K562 (cell line): ENCODE measurements around the gene ZMIZ1. TPM values are rescaled to one million over a fixed set of nuclear protein-coding genes. Genes with fewer than 3 reads are reported as not detected.

ENCODE experiments used
- CTCF ChIP-seq, 3 experiments: IDR thresholded peaks in 2 of 3; conservative IDR thresholded peaks in 1 of 3; 2 replicates each; pipeline ENCODE4 v1.5.1; 2011 to 2012; ENCODE audit warnings: low read length in 3 of 3, mild to moderate bottlenecking in 3 of 3, control low read depth in 2 of 3, improper control_type of control experiment in 1 of 3, inconsistent platforms in 1 of 3, low read depth in 1 of 3, mixed read lengths in 1 of 3, moderate library complexity in 1 of 3; ENCODE audit not compliant: insufficient read depth in 2 of 3
- E2F6 ChIP-seq, 2 experiments: IDR thresholded peaks; 2 replicates each; pipeline ENCODE4 v1.6.1; 2011; ENCODE audit warnings: borderline replicate concordance in 1 of 2, control low read depth in 1 of 2, low read depth in 1 of 2, low read length in 1 of 2, mild to moderate bottlenecking in 1 of 2, mixed read lengths in 1 of 2, moderate library complexity in 1 of 2; ENCODE audit not compliant: insufficient read depth in 1 of 2, insufficient read length in 1 of 2, poor library complexity in 1 of 2, severe bottlenecking in 1 of 2; ENCODE audit errors: extremely low read depth in 1 of 2
- NR2C1 ChIP-seq, 2 experiments: fragments of 450-650 bp; IDR thresholded peaks; 2 replicates each; pipeline ENCODE4 v1.6.1; 2017; ENCODE audit warnings: mild to moderate bottlenecking in 2 of 2, antibody characterized with exemption in 1 of 2, inconsistent platforms in 1 of 2, missing compliant biosample characterization in 1 of 2, missing genetic modification characterization in 1 of 2
- PCBP1 ChIP-seq: fragments of 200-400 bp; formaldehyde crosslinking; IDR thresholded peaks from 2 replicates; pipeline ENCODE4 v1.6.1; 2018; ENCODE audit warnings: mild to moderate bottlenecking, low read depth, low read length; ENCODE audit not compliant: poor library complexity, severe bottlenecking
- POLR2B ChIP-seq: fragments of 450-650 bp; IDR thresholded peaks from 2 replicates; pipeline ENCODE4 v1.6.1; 2018; ENCODE audit warnings: low read depth; ENCODE audit not compliant: partially characterized antibody
- POLR2G ChIP-seq: fragments of 200-400 bp; formaldehyde crosslinking; IDR thresholded peaks from 2 replicates; pipeline ENCODE4 v1.6.1; 2017; ENCODE audit warnings: low read depth, mild to moderate bottlenecking, antibody characterized with exemption, low read length, moderate library complexity
- SIN3A ChIP-seq, 2 experiments: fragments of 150-350 bp in 1 of 2; IDR thresholded peaks; 2 replicates each; pipeline ENCODE4 v1.6.1; 2011 to 2016; ENCODE audit warnings: borderline replicate concordance in 2 of 2, low read depth in 2 of 2, low read length in 2 of 2, mild to moderate bottlenecking in 2 of 2, moderate library complexity in 2 of 2; ENCODE audit not compliant: control insufficient read depth in 1 of 2
- THAP12 ChIP-seq: fragments of 250-450 bp; sonication (Bioruptor Pico); IDR thresholded peaks from 2 replicates; pipeline ENCODE4 v1.9.0; 2021; ENCODE audit warnings: mild to moderate bottlenecking, inconsistent platforms
- THRA ChIP-seq: fragments of 450-650 bp; IDR thresholded peaks from 2 replicates; pipeline ENCODE4 v1.6.1; 2017; ENCODE audit warnings: mild to moderate bottlenecking, moderate library complexity
- ZFPM2 ChIP-seq: fragments of 250-450 bp; sonication (Bioruptor Pico); IDR thresholded peaks from 2 replicates; pipeline ENCODE4 v1.5.1; 2022; ENCODE audit warnings: mild to moderate bottlenecking
- ZNF76 ChIP-seq: fragments of 250-450 bp; sonication (Bioruptor Pico); IDR thresholded peaks from 2 replicates; pipeline ENCODE4 v1.4.0; 2020; ENCODE audit warnings: mild to moderate bottlenecking, moderate library complexity, borderline replicate concordance
- polyA plus RNA-seq, 8 experiments: library from polyadenylated mRNA; depleted of rRNA in 4 of 8; stranded (reverse) in 5 of 8; unstranded in 3 of 8; fragments of >200 nt; fragmentation: Nextera tagmentation in 2 of 8; fragmentation: Illumina TruSeq in 1 of 8; extraction: Ambion mirVana in 2 of 8; extraction: Trizol in 1 of 8; gene quantifications; 2 replicates each; pipeline versions ENCODE4 v1.2.1 to v1.2.3, GENCODE V29; 2011 to 2014; ENCODE audit warnings: inconsistent platforms in 1 of 8, missing spikeins in 1 of 8
- total RNA-seq, 7 experiments: library from RNA; depleted of rRNA in 6 of 7; stranded (reverse); fragments of >200 nt in 6 of 7; fragmentation: Illumina TruSeq in 2 of 7; extraction: Trizol in 2 of 7; gene quantifications; 2 replicates each; pipeline versions ENCODE4 v1.2.1 to v1.2.3, GENCODE V29; 2011 to 2021; ENCODE audit warnings: low replicate concordance in 1 of 7

Gene ZMIZ1
- total and polyA plus RNA-seq, 9 of the 15 experiments (the other 6 are each of a cell fraction or from before 2014, with no cell fraction given), result 1.0 to 37.3 (median 4.3) TPM

- TF ChIP-seq POLR2G, result 0 out of 2 replicates have a peak, but pooled peaks have one; percentile 15
- no peak for TF ChIP-seq SIN3A (IDR thresholded peaks at IDR 0.05; ENCODE audit: borderline replicate concordance in 2 of 2, control insufficient read depth in 1 of 2, low read depth in 2 of 2, low read length in 2 of 2)
- TF ChIP-seq NR2C1 (IDR thresholded peaks at IDR 0.05), result no peak
- TF ChIP-seq NR2C1 (tag; IDR thresholded peaks at IDR 0.05), result peak; percentile 40; the same call in 1 of the 2 replicates
- TF ChIP-seq POLR2B, result no peak
- no peak for TF ChIP-seq THAP12
- TF ChIP-seq CTCF (IDR thresholded peaks at IDR 0.05 in 2 of 3, conservative IDR thresholded peaks at IDR 0.05 in 1 of 3; ENCODE audit: insufficient read depth in 2 of 3, low read depth in 1 of 3, low read length in 3 of 3), result 0 out of 6 replicates have a peak, but pooled peaks of 1 of the 3 experiments have one; percentile 2
- TF ChIP-seq E2F6 (IDR thresholded peaks at IDR 0.05; ENCODE audit: borderline replicate concordance in 1 of 2, extremely low read depth in 1 of 2, insufficient read depth in 1 of 2, insufficient read length in 1 of 2, low read depth in 1 of 2, low read length in 1 of 2, poor library complexity in 1 of 2, severe bottlenecking in 1 of 2), result no peak
- 0 out of 2 replicates have a peak, but pooled peaks have one; percentile 50 for TF ChIP-seq ZFPM2 (CRISPR knock-in tag)
- 0 out of 2 replicates have a peak, but pooled peaks have one; percentile 1 for TF ChIP-seq ZNF76
- no peak for TF ChIP-seq PCBP1
- no peak for TF ChIP-seq THRA
- TF ChIP-seq, all 486 proteins: peak for 40
Measured at GRCh38 chr10:79178070-79178576, 109.4 kb downstream of the ZMIZ1 start (continued).
